HEK293 (cell line): ENCODE measurements around the gene SERTAD1.
A peak's percentile ranks its signal among the peaks of the same experiment; 100 is the strongest.

Experiments
- CTCF ChIA-PET: fragments of 350-600 bp; formaldehyde crosslinking; extraction: SDS; loops from one replicate; lab custom pipeline; 2021; ENCODE audit warnings: antibody characterized with exemption; lab: Yijun Ruan, JAX
- POLR2A ChIA-PET: fragments of 300-600 bp; formaldehyde crosslinking; extraction: SDS; loops from one replicate; lab custom pipeline; 2020; ENCODE audit warnings: antibody characterized with exemption, inconsistent platforms; lab: Yijun Ruan, JAX
- H3K27ac ChIP-seq: fragments of 200-500 bp; sonication (Bioruptor generic); 2 replicates; pipeline ENCODE4 v1.5.1; 2014; ENCODE audit warnings: low read depth, low read length, control low read depth, inconsistent platforms; ENCODE audit errors: extremely low read depth
- H3K36me3 ChIP-seq, 2 experiments: fragments of 200-500 bp in 1 of 2; sonication (Bioruptor generic) in 1 of 2; 1 replicate in 1 of 2; 2 replicates in 1 of 2; pipeline ENCODE4 v1.5.1; 2014 to 2017; ENCODE audit warnings: inconsistent platforms in 2 of 2, low read length in 2 of 2; ENCODE audit not compliant: control insufficient read depth in 2 of 2, insufficient read depth in 1 of 2
- H3K4me1 ChIP-seq: fragments of 200-500 bp; sonication (Bioruptor generic); 2 replicates; pipeline ENCODE4 v1.5.1; 2014; ENCODE audit warnings: mild to moderate bottlenecking, low read length, inconsistent platforms; ENCODE audit not compliant: control insufficient read depth, insufficient read depth
- H3K4me3 ChIP-seq: 2 replicates; pipeline ENCODE4 v1.5.1; 2011; ENCODE audit warnings: low read depth, mild to moderate bottlenecking, control low read depth, low read length, moderate library complexity
- H3K9me3 ChIP-seq: fragments of 200-500 bp; sonication (Bioruptor generic); 2 replicates; pipeline ENCODE4 v1.5.1; 2014; ENCODE audit warnings: low read depth, low read length, inconsistent platforms; ENCODE audit not compliant: control insufficient read depth, insufficient read depth
- CTCF ChIP-seq: fragments of 450-650 bp; formaldehyde crosslinking; IDR thresholded peaks from 2 replicates; pipeline ENCODE4 v1.5.1; 2016; ENCODE audit warnings: missing biosample characterization, missing genetic modification characterization
- HOXD13 ChIP-seq: sonication (generic); formaldehyde crosslinking; IDR thresholded peaks from 2 replicates; pipeline ENCODE4 v1.8.0; 2022; ENCODE audit warnings: missing genetic modification reagents, borderline replicate concordance
- MEIS1 ChIP-seq: sonication (generic); formaldehyde crosslinking; IDR thresholded peaks from 2 replicates; pipeline ENCODE4 v1.8.1; 2022; ENCODE audit warnings: missing genetic modification reagents, mild to moderate bottlenecking, borderline replicate concordance
- OVOL3 ChIP-seq: fragments of 450-650 bp; formaldehyde crosslinking; IDR thresholded peaks from 2 replicates; pipeline ENCODE4 v1.5.1; 2016; ENCODE audit warnings: missing biosample characterization, missing genetic modification characterization
- RBAK ChIP-seq: fragments of 450-650 bp; formaldehyde crosslinking; IDR thresholded peaks from 2 replicates; pipeline ENCODE4 v1.5.1; 2016; ENCODE audit warnings: missing biosample characterization, missing genetic modification characterization
- SCRT2 ChIP-seq: fragments of 450-650 bp; formaldehyde crosslinking; IDR thresholded peaks from 2 replicates; pipeline ENCODE4 v1.5.1; 2016; ENCODE audit warnings: missing biosample characterization, missing genetic modification characterization
- TCF7L2 ChIP-seq: IDR thresholded peaks from 2 replicates; pipeline ENCODE4 v1.6.1; 2011; ENCODE audit warnings: low read depth, mild to moderate bottlenecking, inconsistent platforms, low read length, moderate library complexity, borderline replicate concordance
- TRIM28 ChIP-seq: IDR thresholded peaks from 2 replicates; pipeline ENCODE4 v1.6.1; 2011; ENCODE audit warnings: low read length, control low read depth, borderline replicate concordance
- ZBTB49 ChIP-seq: fragments of 450-650 bp; formaldehyde crosslinking; IDR thresholded peaks from 2 replicates; pipeline ENCODE4 v1.5.1; 2016; ENCODE audit warnings: missing biosample characterization, missing genetic modification characterization, low read depth
- ZFP3 ChIP-seq: fragments of 450-650 bp; formaldehyde crosslinking; IDR thresholded peaks from 2 replicates; pipeline ENCODE4 v1.5.1; 2016; ENCODE audit warnings: low read depth, missing biosample characterization, missing genetic modification characterization
- ZFP41 ChIP-seq: fragments of 450-650 bp; formaldehyde crosslinking; IDR thresholded peaks from 2 replicates; pipeline ENCODE4 v1.5.1; 2016; ENCODE audit warnings: missing biosample characterization, missing genetic modification characterization, borderline replicate concordance
- ZNF140 ChIP-seq: fragments of 450-650 bp; formaldehyde crosslinking; IDR thresholded peaks from 2 replicates; pipeline ENCODE4 v1.5.1; 2016; ENCODE audit warnings: missing biosample characterization, missing genetic modification characterization
- ZNF16 ChIP-seq: fragments of 450-650 bp; formaldehyde crosslinking; IDR thresholded peaks from 2 replicates; pipeline ENCODE4 v1.5.1; 2016; ENCODE audit warnings: low read depth, missing biosample characterization, missing genetic modification characterization
- ZNF19 ChIP-seq: fragments of 450-650 bp; formaldehyde crosslinking; IDR thresholded peaks from 2 replicates; pipeline ENCODE4; 2016; ENCODE audit warnings: missing biosample characterization, missing genetic modification characterization, low read depth
- ZNF211 ChIP-seq: fragments of 450-650 bp; formaldehyde crosslinking; IDR thresholded peaks from 2 replicates; pipeline ENCODE4 v1.5.1; 2016; ENCODE audit warnings: low read depth, missing biosample characterization, missing genetic modification characterization
- ZNF248 ChIP-seq: fragments of 450-650 bp; formaldehyde crosslinking; IDR thresholded peaks from 2 replicates; pipeline ENCODE4 v1.5.1; 2017; ENCODE audit warnings: missing biosample characterization, missing genetic modification characterization
- ZNF274 ChIP-seq, 2 experiments: fragments of 200-500 bp in 1 of 2; fragments of 450-650 bp in 1 of 2; sonication (Bioruptor generic) in 1 of 2; formaldehyde crosslinking in 1 of 2; IDR thresholded peaks; 2 replicates each; pipeline versions ENCODE4 v1.5.1 to v1.6.1; 2014 to 2016; ENCODE audit warnings: borderline replicate concordance in 1 of 2, inconsistent platforms in 1 of 2, low read length in 1 of 2, missing biosample characterization in 1 of 2, missing genetic modification characterization in 1 of 2
- ZNF280C ChIP-seq: fragments of 450-650 bp; formaldehyde crosslinking; IDR thresholded peaks from 2 replicates; pipeline ENCODE4 v1.5.1; 2016; ENCODE audit warnings: missing biosample characterization, missing genetic modification characterization
- ZNF292 ChIP-seq: fragments of 450-650 bp; formaldehyde crosslinking; IDR thresholded peaks from 2 replicates; pipeline ENCODE4 v1.5.1; 2016; ENCODE audit warnings: low read depth, missing biosample characterization, missing genetic modification characterization, borderline replicate concordance
- ZNF302 ChIP-seq: fragments of 450-650 bp; formaldehyde crosslinking; IDR thresholded peaks from 2 replicates; pipeline ENCODE4 v1.5.1; 2016; ENCODE audit warnings: missing biosample characterization, missing genetic modification characterization, low read depth
- ZNF341 ChIP-seq: fragments of 450-650 bp; formaldehyde crosslinking; IDR thresholded peaks from 2 replicates; pipeline ENCODE4; 2016; ENCODE audit warnings: low read depth, missing biosample characterization, missing genetic modification characterization
- ZNF521 ChIP-seq: fragments of 450-650 bp; formaldehyde crosslinking; IDR thresholded peaks from 2 replicates; pipeline ENCODE4 v1.5.1; 2017; ENCODE audit warnings: missing biosample characterization, mild to moderate bottlenecking, missing genetic modification characterization
- ZNF544 ChIP-seq: fragments of 450-650 bp; formaldehyde crosslinking; IDR thresholded peaks from 2 replicates; pipeline ENCODE4 v1.5.0; 2017; ENCODE audit warnings: missing biosample characterization, missing genetic modification characterization
- ZNF580 ChIP-seq: fragments of 450-650 bp; formaldehyde crosslinking; IDR thresholded peaks from 2 replicates; pipeline ENCODE4 v1.5.1; 2016; ENCODE audit warnings: missing biosample characterization, missing genetic modification characterization
- ZNF707 ChIP-seq: fragments of 450-650 bp; formaldehyde crosslinking; IDR thresholded peaks from 2 replicates; pipeline ENCODE4 v1.5.1; 2016; ENCODE audit warnings: missing biosample characterization, missing genetic modification characterization
- ZNF776 ChIP-seq: fragments of 450-650 bp; formaldehyde crosslinking; IDR thresholded peaks from 2 replicates; pipeline ENCODE4 v1.5.0; 2017; ENCODE audit warnings: missing biosample characterization, missing genetic modification characterization, borderline replicate concordance
- ZNF777 ChIP-seq: fragments of 450-650 bp; formaldehyde crosslinking; IDR thresholded peaks from 2 replicates; pipeline ENCODE4 v1.5.1; 2017; ENCODE audit warnings: missing biosample characterization, missing genetic modification characterization, borderline replicate concordance
- ZNF792 ChIP-seq: fragments of 450-650 bp; formaldehyde crosslinking; IDR thresholded peaks from 2 replicates; pipeline ENCODE4 v1.5.1; 2016; ENCODE audit warnings: missing biosample characterization, missing genetic modification characterization

Gene SERTAD1

GRCh38 chr19:40443131-40443999 is 17.6 kb upstream of the SERTAD1 start:
- H3K4me3 ChIP-seq: peak overlapping the region; percentile 57
- H3K27ac ChIP-seq: peak overlapping the region; percentile 99
- peaks cover 14% of the 10 kb centered on the region for H3K4me1 ChIP-seq
- CTCF ChIA-PET: interaction anchor here (0.6 to 4.8 kb wide), 16 partner anchors 10 to 819 kb away, joined by 3 to 39 read pairs (median 5); partner anchors contain the start of genes BLVRB and SERTAD1
- POLR2A ChIA-PET: interaction anchor here (0.5 to 17.1 kb wide), 33 partner anchors 10 to 1546 kb away, joined by 3 to 428 read pairs (median 4); partner anchors contain the start of genes AKT2, BLVRB, C19orf47 and EGLN2
- peaks cover 21 to 28% of the 10 kb centered on the region in 2 experiments for H3K36me3 ChIP-seq
- H3K9me3 ChIP-seq: no peaks in the 10 kb centered on the region
- TF ChIP-seq TCF7L2 (no peak), ZNF544 (no peak), ZNF248 (tag by site-specific recombination) (no peak), MEIS1 (no peak), ZNF341 (tag by site-specific recombination) (peak; percentile 95), ZBTB49 (tag by site-specific recombination) (no peak), CTCF (tag by site-specific recombination) (no peak; the same call in none of the 2 replicates), ZNF777 (tag by site-specific recombination) (peak; percentile 62; the same call in 1 of the 2 replicates), ZNF776 (tag by site-specific recombination) (no peak), ZNF707 (tag by site-specific recombination) (no peak), RBAK (no peak; the same call in 1 of the 2 replicates), ZNF274 (IDR thresholded peaks at IDR 0.05; ENCODE audit: low read length) (no peak), ZNF274 (tag by site-specific recombination; IDR thresholded peaks at IDR 0.05; ENCODE audit: borderline replicate concordance) (no peak; the same call in 1 of the 2 replicates), SCRT2 (no peak), ZNF211 (no peak), ZNF280C (tag by site-specific recombination) (no peak; the same call in 1 of the 2 replicates), ZNF580 (tag by site-specific recombination) (0 out of 2 replicates have a peak, but pooled peaks have one; percentile 44), ZNF140 (no peak), OVOL3 (tag by site-specific recombination) (0 out of 2 replicates have a peak, but pooled peaks have one; percentile 12), ZNF292 (tag by site-specific recombination) (no peak), HOXD13 (CRISPR knock-in tag) (no peak), ZFP41 (tag by site-specific recombination) (no peak), ZFP3 (no peak; the same call in 1 of the 2 replicates), ZNF19 (tag by site-specific recombination) (no peak), ZNF302 (tag by site-specific recombination) (no peak), ZNF16 (tag by site-specific recombination) (peak; percentile 34; the same call in 1 of the 2 replicates), TRIM28 (peak; percentile 32; the same call in 1 of the 2 replicates), ZNF792 (tag by site-specific recombination) (no peak), ZNF521 (tag by site-specific recombination) (no peak)
